GM10248 (cell line): Measurements from ENCODE around the gene ZBTB32.

Experiments
- CTCF ChIA-PET: fragments of 300-600 bp; sonication (Branson Sonifier 250); formaldehyde crosslinking; extraction: SDS; loops from one replicate; lab custom pipeline; 2021; ENCODE audit warnings: antibody characterized with exemption; lab: Yijun Ruan, JAX
- POLR2A ChIA-PET: fragments of 350-650 bp; sonication (Branson Sonifier 250); formaldehyde crosslinking; extraction: SDS; loops from one replicate; lab custom pipeline; 2020; ENCODE audit warnings: antibody characterized with exemption; lab: Yijun Ruan, JAX
- DNase-seq: peaks from one replicate; pipeline ENCODE4 v3.0.0; 2012; ENCODE audit errors: extremely low spot score
- CTCF ChIP-seq: IDR thresholded peaks from 2 replicates; pipeline ENCODE4 v1.5.1; 2012; ENCODE audit warnings: mild to moderate bottlenecking, low read depth; ENCODE audit errors: extremely low read depth, missing control alignments, control extremely low read depth

The ZBTB32 gene

GRCh38 chr19:35760711-35761349 is 56.5 kb downstream of the ZBTB32 start:
- ChIA-PET POLR2A (no interaction called here), CTCF (interaction anchor here (0.7 to 1.4 kb wide), 2 partner anchors 8 to 16 kb away, joined by 3 read pairs; partner anchors contain the start of genes PSENEN and U2AF1L4)
- TF ChIP-seq CTCF: no peak
- DNase-seq: no peak

GRCh38 chr19:35764432-35765315 is 60.3 kb downstream of the ZBTB32 start:
- ChIA-PET POLR2A (no interaction called here), CTCF (interaction anchor here (1.2 kb wide), 1 partner anchor 17 kb away, joined by 3 read pairs; the partner anchor contains the start of gene LIN37)
- DNase-seq: no peak
- no peak for TF ChIP-seq CTCF
